ENCODE measurements around the gene UQCC3. TPM values are rescaled to one million over a fixed set of nuclear protein-coding genes. Genes with fewer than 3 reads are reported as not detected.
"Not testable (repeated sequence)": the region's sequence is repeated elsewhere in the genome, so short reads cannot be mapped to it uniquely, and the experiment has no call there.

The UQCC3 gene
- total RNA-seq, 4 donors from 2014 or later = 9.1 to 12.4 (median 9.8) TPM

- peaks cover 26% of the 10 kb centered on the region for H3K4me1 ChIP-seq
- 32% methylated on average over 1 of the region's 1 CpG for WGBS
- TF ChIP-seq EP300 (IDR thresholded peaks at IDR 0.05) (no peak), POLR2AphosphoS5 (IDR thresholded peaks at IDR 0.05) (no peak), POLR2A (IDR thresholded peaks at IDR 0.05) (no peak), CTCF (IDR thresholded peaks at IDR 0.05) (no peak)
- H3K27ac ChIP-seq = peak overlapping the region; percentile 57
- H3K4me3 ChIP-seq = peak overlapping the region; percentile 35
- no peak for DNase-seq (ENCODE audit: low spot score in 2 of 2)
- peaks cover 3% of the 10 kb centered on the region for H3K27me3 ChIP-seq
- H3K9me3 ChIP-seq = no peaks in the 10 kb centered on the region
- peaks cover 19% of the 10 kb centered on the region for H3K36me3 ChIP-seq
Measured at GRCh38 chr11:62688491-62688890, 17.0 kb downstream of the UQCC3 start.

- peaks cover 28% of the 10 kb centered on the region for H3K4me1 ChIP-seq
- H3K27ac ChIP-seq = peak within 1 kb of the TSS; percentile 67
- H3K4me3 ChIP-seq = peak within 1 kb of the TSS; percentile 35
- peak in 1 of 2 donors; percentile 50 for TF ChIP-seq POLR2A (IDR thresholded peaks at IDR 0.05)
- TF ChIP-seq CTCF (IDR thresholded peaks at IDR 0.05) = no peak
- no peak for TF ChIP-seq EP300 (IDR thresholded peaks at IDR 0.05)
- TF ChIP-seq POLR2AphosphoS5 (IDR thresholded peaks at IDR 0.05) = peak in 2 of 3 donors; percentile 56 to 69
- DNase-seq (ENCODE audit: low spot score in 2 of 2) = peak; percentile 94 to 95
- no peaks in the 10 kb centered on the region for H3K9me3 ChIP-seq
- 31% methylated on average over 11 of the region's 11 CpGs for WGBS
- peaks cover 3% of the 10 kb centered on the region for H3K27me3 ChIP-seq
- peaks cover 21% of the 10 kb centered on the region for H3K36me3 ChIP-seq
Measured at GRCh38 chr11:62689421-62690183, 18.1 kb downstream of the UQCC3 start, which contains the start of gene LRRN4CL. LRRN4CL (minus strand) TSS chr11:62689530; CDS start chr11:62688508, 1,022 bp downstream.

GRCh38 chr11:62693624-62694023 lies 22.2 kb downstream of the UQCC3 start:
- DNase-seq (ENCODE audit: low spot score in 2 of 2); H3K27me3 ChIP-seq; H3K4me3 ChIP-seq; H3K9me3 ChIP-seq; H3K27ac ChIP-seq: not testable (repeated sequence)
- 55% methylated on average over 4 of the region's 4 CpGs for WGBS
- H3K36me3 ChIP-seq = peaks cover 21% of the 10 kb centered on the region
- peaks cover 22% of the 10 kb centered on the region for H3K4me1 ChIP-seq

- H3K27ac ChIP-seq = no peak overlapping the region
- TF ChIP-seq CTCF (IDR thresholded peaks at IDR 0.05) (peak; percentile 71 to 73), POLR2AphosphoS5 (IDR thresholded peaks at IDR 0.05) (no peak), POLR2A (IDR thresholded peaks at IDR 0.05) (no peak), EP300 (IDR thresholded peaks at IDR 0.05) (no peak)
- H3K9me3 ChIP-seq = no peaks in the 10 kb centered on the region
- WGBS = 41% methylated on average over 14 of the region's 14 CpGs
- H3K27me3 ChIP-seq = no peaks in the 10 kb centered on the region
- peak in 1 of 2 donors; percentile 87 for DNase-seq (ENCODE audit: low spot score in 2 of 2)
- H3K4me1 ChIP-seq = peaks cover 16% of the 10 kb centered on the region
- H3K4me3 ChIP-seq = no peak overlapping the region
- peaks cover 21% of the 10 kb centered on the region for H3K36me3 ChIP-seq
Measured at GRCh38 chr11:62694455-62695167, 23.1 kb downstream of the UQCC3 start.

- no peak for TF ChIP-seq CTCF (IDR thresholded peaks at IDR 0.05)
- TF ChIP-seq POLR2AphosphoS5 (IDR thresholded peaks at IDR 0.05) = no peak
- no peak for TF ChIP-seq EP300 (IDR thresholded peaks at IDR 0.05)
- no peak for TF ChIP-seq POLR2A (IDR thresholded peaks at IDR 0.05)
- Histone ChIP-seq H3K4me3 (no peak overlapping the region), H3K36me3 (peaks cover 9% of the 10 kb centered on the region), H3K27me3 (no peaks in the 10 kb centered on the region), H3K27ac (no peak overlapping the region), H3K9me3 (no peaks in the 10 kb centered on the region), H3K4me1 (peaks cover 19% of the 10 kb centered on the region)
- DNase-seq (ENCODE audit: low spot score in 2 of 2) = no peak
- WGBS = 89% methylated on average over 11 of the region's 11 CpGs
Measured at GRCh38 chr11:62702246-62702645, 30.8 kb downstream of the UQCC3 start.

GRCh38 chr11:62703921-62704320 lies 32.4 kb downstream of the UQCC3 start:
- not testable (repeated sequence) for H3K27me3 ChIP-seq; DNase-seq (ENCODE audit: low spot score in 2 of 2); H3K27ac ChIP-seq; H3K9me3 ChIP-seq; H3K4me3 ChIP-seq; H3K36me3 ChIP-seq
- H3K4me1 ChIP-seq = peaks cover 32% of the 10 kb centered on the region
- WGBS = 93% methylated on average over 4 of the region's 4 CpGs
